ENCODE measurements around the gene TEX2. TPM values are rescaled to one million over a fixed set of nuclear protein-coding genes. Genes with fewer than 3 reads are reported as not detected.

Gene TEX2
- total RNA-seq, 4 donors from 2014 or later = 26.8 to 51.7 (median 44.9) TPM

- Histone ChIP-seq H3K9me3 (no peaks in the 10 kb centered on the region), H3K36me3 (no peaks in the 10 kb centered on the region), H3K27ac (no peak overlapping the region), H3K27me3 (no peaks in the 10 kb centered on the region), H3K4me3 (no peak overlapping the region), H3K4me1 (peaks cover 0 to 26% (median 0%) of the 10 kb centered on the region in 4 donors)
- no peak for DNase-seq
- TF ChIP-seq, protein P1, sequence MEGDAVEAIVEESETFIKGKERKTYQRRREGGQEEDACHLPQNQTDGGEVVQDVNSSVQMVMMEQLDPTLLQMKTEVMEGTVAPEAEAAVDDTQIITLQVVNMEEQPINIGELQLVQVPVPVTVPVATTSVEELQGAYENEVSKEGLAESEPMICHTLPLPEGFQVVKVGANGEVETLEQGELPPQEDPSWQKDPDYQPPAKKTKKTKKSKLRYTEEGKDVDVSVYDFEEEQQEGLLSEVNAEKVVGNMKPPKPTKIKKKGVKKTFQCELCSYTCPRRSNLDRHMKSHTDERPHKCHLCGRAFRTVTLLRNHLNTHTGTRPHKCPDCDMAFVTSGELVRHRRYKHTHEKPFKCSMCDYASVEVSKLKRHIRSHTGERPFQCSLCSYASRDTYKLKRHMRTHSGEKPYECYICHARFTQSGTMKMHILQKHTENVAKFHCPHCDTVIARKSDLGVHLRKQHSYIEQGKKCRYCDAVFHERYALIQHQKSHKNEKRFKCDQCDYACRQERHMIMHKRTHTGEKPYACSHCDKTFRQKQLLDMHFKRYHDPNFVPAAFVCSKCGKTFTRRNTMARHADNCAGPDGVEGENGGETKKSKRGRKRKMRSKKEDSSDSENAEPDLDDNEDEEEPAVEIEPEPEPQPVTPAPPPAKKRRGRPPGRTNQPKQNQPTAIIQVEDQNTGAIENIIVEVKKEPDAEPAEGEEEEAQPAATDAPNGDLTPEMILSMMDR (IDR thresholded peaks at IDR 0.05) = no peak
- no peak for TF ChIP-seq POLR2A (IDR thresholded peaks at IDR 0.05)
Observed at GRCh38 chr17:64259922-64260321, 3.1 kb downstream of the TEX2 start.

GRCh38 chr17:64259426-64259825, 3.6 kb downstream of the TEX2 start:
- Histone ChIP-seq H3K4me1 (peaks cover 0 to 26% (median 0%) of the 10 kb centered on the region in 4 donors), H3K27me3 (no peaks in the 10 kb centered on the region), H3K36me3 (no peaks in the 10 kb centered on the region), H3K27ac (no peak overlapping the region), H3K9me3 (no peaks in the 10 kb centered on the region), H3K4me3 (no peak overlapping the region)
- TF ChIP-seq, protein P1 (IDR thresholded peaks at IDR 0.05) = no peak
- no peak for TF ChIP-seq POLR2A (IDR thresholded peaks at IDR 0.05)
- DNase-seq = no peak

GRCh38 chr17:64256913-64257807, 5.9 kb downstream of the TEX2 start:
- Histone ChIP-seq H3K36me3 (no peaks in the 10 kb centered on the region), H3K27ac (no peak overlapping the region), H3K27me3 (no peaks in the 10 kb centered on the region), H3K4me3 (no peak overlapping the region), H3K4me1 (peaks cover 0 to 26% (median 0%) of the 10 kb centered on the region in 4 donors), H3K9me3 (no peaks in the 10 kb centered on the region)
- no peak for DNase-seq
- TF ChIP-seq, protein P1 (IDR thresholded peaks at IDR 0.05) = no peak
- no peak for TF ChIP-seq POLR2A (IDR thresholded peaks at IDR 0.05)

GRCh38 chr17:64255764-64256163, 7.3 kb downstream of the TEX2 start:
- no peaks in the 10 kb centered on the region for H3K9me3 ChIP-seq
- H3K4me3 ChIP-seq = no peak overlapping the region
- no peak overlapping the region for H3K27ac ChIP-seq
- no peak for TF ChIP-seq POLR2A (IDR thresholded peaks at IDR 0.05)
- TF ChIP-seq, protein P1 (IDR thresholded peaks at IDR 0.05) = no peak
- no peaks in the 10 kb centered on the region for H3K36me3 ChIP-seq
- no peaks in the 10 kb centered on the region for H3K27me3 ChIP-seq
- H3K4me1 ChIP-seq = peaks cover 0 to 13% (median 0%) of the 10 kb centered on the region in 4 donors
- no peak for DNase-seq

- TF ChIP-seq, protein P1 (IDR thresholded peaks at IDR 0.05) = no peak
- no peak for TF ChIP-seq POLR2A (IDR thresholded peaks at IDR 0.05)
- Histone ChIP-seq H3K36me3 (no peaks in the 10 kb centered on the region), H3K4me3 (no peak overlapping the region), H3K9me3 (no peaks in the 10 kb centered on the region), H3K27ac (no peak overlapping the region), H3K27me3 (no peaks in the 10 kb centered on the region), H3K4me1 (peaks cover 0 to 3% (median 0%) of the 10 kb centered on the region in 4 donors)
- DNase-seq = no peak
Observed at GRCh38 chr17:64254755-64255154, 8.3 kb downstream of the TEX2 start.

All from Peyer's patch (tissue), 4 donors.